ENCODE results near the gene BCL11A.

GRCh38 chr2:60413814-60414168 lies 139.7 kb downstream of the BCL11A start:
- no peak for TF ChIP-seq CTCF (IDR thresholded peaks at IDR 0.05)
- TF ChIP-seq EZH2 (IDR thresholded peaks at IDR 0.05): no peak
- no peak for TF ChIP-seq EZH2phosphoT487 (IDR thresholded peaks at IDR 0.05)

Data from neural progenitor cell (in vitro differentiated cells).